DMS153 (cell line): ENCODE data around the gene SLAIN1.
"Not testable (repeated sequence)": the region's sequence is repeated elsewhere in the genome, so short reads cannot be mapped to it uniquely, and the experiment has no call there.

Source experiments
- DNase-seq: peaks from one replicate; lab custom pipeline; 2025; lab: John Stamatoyannopoulos, UW

The SLAIN1 gene

GRCh38 chr13:77697217-77698103, at the start of gene SLAIN1:
Gene SLAIN1, plus strand, starts transcription at chr13:77697687. Its CDS starts 227 bp downstream, at chr13:77697914.
- peak; percentile 75 for DNase-seq

GRCh38 chr13:77650409-77650808, 47.1 kb upstream of the SLAIN1 start:
- no peak for DNase-seq

- DNase-seq, result no peak
These were observed 44.2 kb upstream of the SLAIN1 start for GRCh38 chr13:77653301-77653700.

- DNase-seq, result not testable (repeated sequence)
These were observed 37.5 kb upstream of the SLAIN1 start for GRCh38 chr13:77660016-77660415.

- DNase-seq, result no peak
These were observed 36.6 kb upstream of the SLAIN1 start for GRCh38 chr13:77660841-77661250.

- DNase-seq, result not testable (repeated sequence)
These were observed 35.2 kb upstream of the SLAIN1 start for GRCh38 chr13:77662301-77662700.

GRCh38 chr13:77662831-77663230, 34.7 kb upstream of the SLAIN1 start:
- not testable (repeated sequence) for DNase-seq

GRCh38 chr13:77674852-77675251, 22.6 kb upstream of the SLAIN1 start:
- no peak for DNase-seq

- DNase-seq, result no peak
These were observed 18.7 kb upstream of the SLAIN1 start for GRCh38 chr13:77678691-77679235.

- DNase-seq, result no peak
These were observed 9.7 kb upstream of the SLAIN1 start for GRCh38 chr13:77687799-77688198.

- no peak for DNase-seq
These were observed 5.6 kb upstream of the SLAIN1 start for GRCh38 chr13:77691871-77692270.

- no peak for DNase-seq
These were observed 4.6 kb upstream of the SLAIN1 start for GRCh38 chr13:77692746-77693448.

GRCh38 chr13:77693449-77693940, 4.0 kb upstream of the SLAIN1 start:
- DNase-seq, result no peak

- peak; percentile 24 for DNase-seq
These were observed 1.2 kb upstream of the SLAIN1 start for GRCh38 chr13:77696006-77696878.

GRCh38 chr13:77696879-77697216, 639 bp upstream of the SLAIN1 start:
- DNase-seq, result no peak

- peak; percentile 37 for DNase-seq
These were observed 943 bp downstream of the SLAIN1 start for GRCh38 chr13:77698201-77699058.

GRCh38 chr13:77699059-77699680, 1.7 kb downstream of the SLAIN1 start:
- no peak for DNase-seq

- no peak for DNase-seq
These were observed 3.8 kb downstream of the SLAIN1 start for GRCh38 chr13:77701305-77701704.

GRCh38 chr13:77702366-77702765, 4.9 kb downstream of the SLAIN1 start:
- no peak for DNase-seq

GRCh38 chr13:77703408-77703807, 5.9 kb downstream of the SLAIN1 start:
- no peak for DNase-seq
